Measurements from ENCODE around the gene PRKCH. TPM values are rescaled to one million over a fixed set of nuclear protein-coding genes. Genes with fewer than 3 reads are reported as not detected.

The PRKCH gene
- total and polyA plus RNA-seq, 2 donors (not counting 3 experiments of a cell fraction or from before 2014, with no cell fraction given): 97.7 to 103 TPM

GRCh38 chr14:61566537-61567225, 245.3 kb downstream of the PRKCH start:
- FAIRE-seq (no peak), DNase-seq (ENCODE audit: low read depth, low spot score) (peak; percentile 38)
- Histone ChIP-seq H3K4me2 (ENCODE audit: insufficient read depth, low read length) (no peak overlapping the region), H4K20me1 (replicated peaks; ENCODE audit: control insufficient read depth, extremely low read depth, insufficient read depth, low read length) (no peaks in the 10 kb centered on the region), H3K4me3 (replicated peaks in 1 of 3; ENCODE audit: insufficient read depth in 1 of 3, low read depth in 1 of 3, low read length in 3 of 3) (no peak overlapping the region), H3K79me2 (ENCODE audit: control insufficient read depth, insufficient read depth, low read length) (no peaks in the 10 kb centered on the region), H3K4me1 (ENCODE audit: control insufficient read depth, extremely low read depth, insufficient read depth, low read length) (peaks cover 56% of the 10 kb centered on the region), H2AFZ (ENCODE audit: low read depth, low read length) (no peak overlapping the region), H3K27me3 (ENCODE audit: control insufficient read depth in 2 of 2, insufficient read depth in 2 of 2, low read length in 2 of 2) (no peaks in the 10 kb centered on the region), H3K9ac (replicated peaks; ENCODE audit: extremely low read depth, insufficient read depth, low read length) (no peak overlapping the region), H3K36me3 (ENCODE audit: control insufficient read depth in 2 of 2, extremely low read depth in 1 of 2, insufficient read depth in 2 of 2, low read length in 2 of 2) (no peaks in the 10 kb centered on the region), H3K9me1 (replicated peaks; ENCODE audit: control insufficient read depth, extremely low read depth, insufficient read depth, low read length) (no peaks in the 10 kb centered on the region), H3K27ac (ENCODE audit: insufficient read depth, low read depth, low read length) (peak overlapping the region; percentile 2), H3K9me3 (replicated peaks; ENCODE audit: control insufficient read depth, insufficient read depth, low read length) (no peaks in the 10 kb centered on the region)
- POLR2A ChIA-PET: interaction anchor here (1.1 kb wide), 1 partner anchor 43 kb away, joined by 3 read pairs; no protein-coding TSS in a partner anchor
- intact Hi-C loops (cut with micrococcal nuclease) (no loop called here), dilution Hi-C loops (cut with MboI; ENCODE audit: extremely low pct_ligation_motif_present, low sequenced_read_pairs) (no loop called here)
- CTCF ChIA-PET: interaction anchor here (1.2 to 1.7 kb wide), 3 partner anchors 19 to 66 kb away, joined by 4 to 7 read pairs (median 6); no protein-coding TSS in a partner anchor
- no TSS peak for BruUV-seq (replicated peaks)
- TF ChIP-seq CTCF (IDR thresholded peaks at IDR 0.05; ENCODE audit: extremely low read depth in 1 of 2, insufficient read depth in 1 of 2, low read depth in 1 of 2, low read length in 2 of 2) (no peak), FOS (IDR thresholded peaks at IDR 0.05; ENCODE audit: borderline replicate concordance, insufficient read depth, low read length) (peak; percentile 28)

- Histone ChIP-seq H2AFZ (ENCODE audit: low read depth, low read length) (no peak overlapping the region), H3K79me2 (ENCODE audit: control insufficient read depth, insufficient read depth, low read length) (no peaks in the 10 kb centered on the region), H3K9me1 (replicated peaks; ENCODE audit: control insufficient read depth, extremely low read depth, insufficient read depth, low read length) (no peaks in the 10 kb centered on the region), H3K4me2 (ENCODE audit: insufficient read depth, low read length) (no peak overlapping the region), H3K27ac (ENCODE audit: insufficient read depth, low read depth, low read length) (no peak overlapping the region), H3K9ac (replicated peaks; ENCODE audit: extremely low read depth, insufficient read depth, low read length) (no peak overlapping the region), H3K27me3 (ENCODE audit: control insufficient read depth in 2 of 2, insufficient read depth in 2 of 2, low read length in 2 of 2) (no peaks in the 10 kb centered on the region), H3K4me1 (ENCODE audit: control insufficient read depth, extremely low read depth, insufficient read depth, low read length) (peaks cover 46% of the 10 kb centered on the region), H3K9me3 (replicated peaks; ENCODE audit: control insufficient read depth, insufficient read depth, low read length) (no peaks in the 10 kb centered on the region), H3K36me3 (ENCODE audit: control insufficient read depth in 2 of 2, extremely low read depth in 1 of 2, insufficient read depth in 2 of 2, low read length in 2 of 2) (no peaks in the 10 kb centered on the region), H3K4me3 (replicated peaks in 1 of 3; ENCODE audit: insufficient read depth in 1 of 3, low read depth in 1 of 3, low read length in 3 of 3) (no peak overlapping the region), H4K20me1 (replicated peaks; ENCODE audit: control insufficient read depth, extremely low read depth, insufficient read depth, low read length) (no peaks in the 10 kb centered on the region)
- ChIA-PET CTCF (no interaction called here), POLR2A (no interaction called here)
- dilution Hi-C loops (cut with MboI; ENCODE audit: extremely low pct_ligation_motif_present, low sequenced_read_pairs): no loop called here
- no TSS peak for BruUV-seq (replicated peaks)
- DNase-seq (ENCODE audit: low read depth, low spot score) (no peak), FAIRE-seq (no peak)
- intact Hi-C loops (cut with micrococcal nuclease): no loop called here
- TF ChIP-seq MYC (IDR thresholded peaks at IDR 0.05; ENCODE audit: low read depth, low read length): no peak
- no peak for TF ChIP-seq CTCF (IDR thresholded peaks at IDR 0.05; ENCODE audit: extremely low read depth in 1 of 2, insufficient read depth in 1 of 2, low read depth in 1 of 2, low read length in 2 of 2)
- no peak for TF ChIP-seq EZH2 (IDR thresholded peaks at IDR 0.05; ENCODE audit: borderline replicate concordance, low read depth, low read length, severe bottlenecking)
- TF ChIP-seq JUN (IDR thresholded peaks at IDR 0.05; ENCODE audit: borderline replicate concordance, insufficient read depth, insufficient read length, low read depth): no peak
Observed at GRCh38 chr14:61567838-61568571, 246.6 kb downstream of the PRKCH start.
